Islet of Langerhans (tissue), 1 donor: ENCODE results near the gene PCDHGA5.
"Not testable (repeated sequence)": the region's sequence is repeated elsewhere in the genome, so short reads cannot be mapped to it uniquely, and the experiment has no call there.

ENCODE experiments used
- FAIRE-seq: peaks from one replicate; lab custom pipeline; 2011; peaks lifted over from hg19 to GRCh38; lab: Jason Lieb, UNC

Gene PCDHGA5

GRCh38 chr5:141414548-141415274, 50.7 kb downstream of the PCDHGA5 start:
- not testable (repeated sequence) for FAIRE-seq

GRCh38 chr5:141415275-141415618, 51.3 kb downstream of the PCDHGA5 start:
- FAIRE-seq = not testable (repeated sequence)
